Measurements from ENCODE around the gene BBX. TPM values are rescaled to one million over a fixed set of nuclear protein-coding genes. Genes with fewer than 3 reads are reported as not detected.

BBX gene
- polyA plus RNA-seq (2012; ENCODE audit: insufficient read depth, insufficient read length): 25.8 TPM

DNA sequence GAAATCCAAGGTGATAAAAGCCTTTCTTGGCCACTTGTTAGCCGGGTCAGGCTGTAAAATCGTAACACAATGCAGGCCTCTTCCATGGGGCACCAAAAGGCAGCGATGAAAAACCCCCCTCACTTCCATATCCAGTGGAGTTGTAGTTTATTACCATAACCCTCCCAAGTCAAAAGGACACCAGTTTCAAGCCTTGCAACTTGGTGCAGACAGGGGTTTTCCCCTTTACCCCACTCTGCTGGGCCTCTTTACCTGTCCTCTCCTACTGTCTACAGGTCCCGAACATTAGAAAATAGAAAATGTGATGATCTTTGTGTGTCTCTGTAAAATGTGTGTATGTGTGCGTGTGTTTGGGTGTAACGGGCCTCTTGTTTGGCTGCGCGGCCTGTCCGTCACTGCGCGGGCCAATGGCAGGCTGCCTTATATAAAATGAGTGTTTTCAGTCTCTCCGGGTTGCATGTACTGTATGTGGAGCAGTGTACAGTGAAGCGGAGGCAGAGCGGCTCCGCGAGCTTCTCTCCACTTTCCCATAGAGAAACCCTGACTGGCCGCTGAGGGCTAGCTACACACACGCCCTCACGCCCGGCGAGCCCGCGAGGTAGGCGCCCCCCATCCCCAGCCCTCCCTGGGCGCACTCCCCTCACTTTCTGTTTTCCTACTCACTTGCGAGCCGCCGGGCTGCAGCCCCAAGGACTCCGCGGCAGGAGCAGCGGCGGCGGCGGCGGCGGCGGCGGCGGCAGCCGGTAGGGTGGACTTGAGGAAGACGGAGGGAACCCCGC lies at the start of gene BBX:
BBX (plus strand) TSS at position 453 of the 779 bp plus-strand sequence. CDS start 187,499 bp downstream, outside the sequence.
- DNase-seq (ENCODE audit: low read depth, low spot score): peak; percentile 97

GRCh38 chr3:107476462-107476861 lies 46.3 kb upstream of the BBX start:
- no peak overlapping the region for H3K4me3 ChIP-seq (ENCODE audit: low read length)

More for the DNA sequence above, at the start of gene BBX:
- H3K4me3 ChIP-seq (ENCODE audit: low read length): peak within 1 kb of the TSS; percentile 79

DNA sequence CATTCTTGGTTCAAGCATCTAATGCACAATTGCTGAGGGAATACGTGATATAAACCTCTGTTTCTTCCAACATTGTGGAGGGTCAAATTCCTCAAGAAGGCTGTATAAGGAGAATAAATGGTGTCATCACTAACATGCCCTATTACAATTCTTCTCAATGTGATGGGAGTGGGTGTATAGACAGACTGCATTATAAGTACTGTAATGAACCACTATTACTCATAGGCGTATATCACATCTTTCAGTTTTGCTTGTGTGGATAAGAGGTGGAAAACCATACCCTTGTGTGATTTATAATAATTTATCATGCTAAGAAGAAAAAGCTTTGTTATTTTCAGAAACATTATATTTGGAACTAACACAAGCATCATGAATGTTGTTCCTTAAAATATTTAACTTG lies 35.3 kb upstream of the BBX start:
- DNase-seq (ENCODE audit: low read depth, low spot score): no peak
- no peak overlapping the region for H3K4me3 ChIP-seq (ENCODE audit: low read length)

More at GRCh38 chr3:107476462-107476861, 46.3 kb upstream of the BBX start:
- DNase-seq (ENCODE audit: low read depth, low spot score): no peak

- no peak for DNase-seq (ENCODE audit: low read depth, low spot score)
- no peak overlapping the region for H3K4me3 ChIP-seq (ENCODE audit: low read length)
These were observed 33.8 kb upstream of the BBX start for GRCh38 chr3:107488942-107489341.

DNA sequence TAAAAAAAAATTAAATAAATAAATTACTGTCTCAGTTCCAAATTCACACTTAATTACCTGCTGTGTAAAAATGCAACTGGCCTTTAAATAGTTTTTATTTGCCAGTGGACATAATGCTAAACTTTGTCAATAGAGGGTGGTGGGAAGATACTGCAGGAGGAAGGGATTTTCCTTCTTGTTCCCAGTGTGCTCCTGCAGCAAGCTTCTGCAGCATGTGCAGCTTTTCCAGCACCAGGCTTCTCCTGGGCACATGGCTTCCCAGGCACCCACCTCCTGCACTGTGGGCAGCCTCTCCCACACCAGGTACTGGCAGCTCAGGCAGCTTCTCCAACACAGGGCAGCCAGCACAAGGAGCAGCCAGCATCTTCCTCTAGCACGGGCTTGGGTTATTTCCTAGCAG lies 29.6 kb upstream of the BBX start:
- no peak overlapping the region for H3K4me3 ChIP-seq (ENCODE audit: low read length)
- DNase-seq (ENCODE audit: low read depth, low spot score): no peak

DNA sequence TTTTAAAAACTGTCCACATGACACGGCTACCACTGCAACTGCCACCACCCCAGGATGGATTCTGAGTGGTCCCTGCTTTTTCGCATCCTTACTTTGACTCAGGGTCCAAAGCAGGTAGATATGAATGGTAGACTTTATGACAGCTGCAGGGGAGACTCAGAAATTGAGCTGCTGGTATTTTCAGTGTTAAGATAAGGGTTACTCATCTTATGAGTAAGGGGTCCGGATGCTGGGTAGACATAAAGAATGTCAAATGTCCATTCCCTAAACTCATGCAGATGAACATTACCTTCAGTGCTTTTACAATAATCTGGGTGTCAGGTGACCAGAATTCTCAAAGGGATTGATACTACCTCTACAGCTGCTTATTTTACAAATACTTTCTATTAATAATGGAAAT lies 25.9 kb upstream of the BBX start:
- DNase-seq (ENCODE audit: low read depth, low spot score): no peak
- no peak overlapping the region for H3K4me3 ChIP-seq (ENCODE audit: low read length)

DNA sequence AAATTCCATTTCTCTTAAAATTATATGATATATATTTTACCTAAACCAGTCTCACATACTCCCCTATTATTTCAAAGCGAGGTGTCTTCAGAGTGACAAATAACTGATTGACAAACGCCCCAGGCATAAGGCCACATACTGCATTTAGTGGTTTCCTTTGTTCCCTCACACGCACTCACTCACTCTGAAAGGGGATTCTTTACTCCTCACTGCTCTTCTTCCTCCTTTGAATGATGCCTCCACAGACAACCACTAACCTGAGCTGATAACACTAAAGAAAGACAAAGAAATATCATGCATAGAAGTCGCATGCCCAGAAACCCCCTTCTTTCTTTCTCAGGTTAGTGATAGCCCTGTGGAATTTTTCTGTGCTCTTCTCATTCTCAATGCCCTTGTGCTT lies 24.1 kb upstream of the BBX start:
- DNase-seq (ENCODE audit: low read depth, low spot score): peak; percentile 31
- H3K4me3 ChIP-seq (ENCODE audit: low read length): no peak overlapping the region

DNA sequence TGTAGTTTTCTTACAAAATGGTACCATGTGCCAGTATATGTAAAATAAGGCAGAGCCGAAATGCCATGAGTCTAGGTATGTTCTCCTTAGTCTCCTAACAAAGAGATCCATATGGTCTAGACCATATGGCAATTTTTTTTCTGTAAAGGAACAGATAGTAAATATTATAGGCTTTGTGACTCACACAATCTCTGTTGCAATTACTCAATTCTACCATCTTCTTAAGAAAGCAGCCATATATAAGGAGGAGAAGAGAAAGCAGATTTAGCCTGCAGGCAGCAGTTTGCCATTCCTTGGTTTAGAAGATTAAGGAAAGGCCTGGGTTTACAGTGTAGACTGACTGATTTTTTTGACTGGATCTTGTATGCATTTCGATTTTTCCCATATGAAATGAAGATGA lies 16.3 kb upstream of the BBX start:
- no peak overlapping the region for H3K4me3 ChIP-seq (ENCODE audit: low read length)
- no peak for DNase-seq (ENCODE audit: low read depth, low spot score)

DNA sequence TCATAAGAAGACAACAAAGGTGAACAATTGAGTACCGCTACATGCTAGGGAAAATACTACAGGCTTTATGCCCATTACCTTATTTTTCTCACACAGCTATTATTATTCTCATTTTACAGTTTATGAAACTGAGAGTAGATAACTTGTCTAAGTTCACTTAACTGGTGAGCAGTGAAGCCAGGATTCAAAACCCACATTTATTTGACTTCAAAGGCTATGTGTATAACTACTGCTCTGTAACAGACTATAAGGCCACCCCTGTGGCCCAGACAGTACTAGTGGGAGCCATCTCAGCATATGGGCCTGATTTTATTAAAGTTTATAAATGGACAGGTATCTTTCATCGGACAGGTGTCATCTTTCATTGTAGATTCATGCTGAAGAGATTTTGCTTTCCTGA lies 14.4 kb upstream of the BBX start:
- DNase-seq (ENCODE audit: low read depth, low spot score): no peak
- no peak overlapping the region for H3K4me3 ChIP-seq (ENCODE audit: low read length)

- no peak for DNase-seq (ENCODE audit: low read depth, low spot score)
- no peak overlapping the region for H3K4me3 ChIP-seq (ENCODE audit: low read length)
These were observed 10.7 kb upstream of the BBX start for GRCh38 chr3:107512108-107512507.

DNA sequence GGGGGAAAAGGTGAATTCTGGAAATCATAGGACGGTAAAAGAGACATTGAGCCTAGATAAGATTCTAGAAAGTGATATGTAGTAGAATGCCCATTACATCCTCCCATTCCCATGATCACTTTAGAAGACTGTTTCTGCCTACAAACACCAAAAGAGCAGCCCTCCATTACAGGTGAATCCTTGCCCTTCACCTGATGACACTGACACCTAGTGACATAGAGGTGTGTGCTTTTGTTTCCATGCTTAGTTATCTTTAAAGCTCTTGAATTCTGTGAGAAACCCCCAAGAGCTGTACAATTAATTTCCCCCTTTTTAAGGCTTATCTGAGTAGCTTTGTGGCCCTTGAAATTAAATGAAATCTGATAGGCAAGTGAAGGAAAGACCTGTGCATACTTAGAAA lies 8.3 kb upstream of the BBX start:
- H3K4me3 ChIP-seq (ENCODE audit: low read length): no peak overlapping the region
- no peak for DNase-seq (ENCODE audit: low read depth, low spot score)

GRCh38 chr3:107516475-107516874 lies 6.3 kb upstream of the BBX start:
- H3K4me3 ChIP-seq (ENCODE audit: low read length): no peak overlapping the region
- DNase-seq (ENCODE audit: low read depth, low spot score): no peak

DNA sequence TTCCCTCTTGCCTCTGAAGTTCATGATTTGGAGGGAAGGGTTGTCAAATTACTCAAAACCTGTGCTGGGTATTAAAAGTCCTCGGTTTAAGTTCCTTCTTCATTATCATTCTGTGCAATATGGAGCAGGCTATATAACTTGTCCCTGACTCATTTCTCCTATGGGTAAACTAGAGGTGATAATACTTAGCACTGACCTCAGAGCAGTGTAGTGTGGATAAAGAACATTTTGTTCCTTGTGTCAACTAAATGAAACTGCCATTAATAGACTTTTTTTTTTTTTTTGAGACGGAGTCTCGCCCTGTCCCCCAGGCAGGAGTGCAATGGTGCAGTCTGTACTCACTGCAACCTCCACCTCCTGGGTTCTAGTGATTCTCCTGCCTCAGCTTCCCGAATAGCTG lies 2.2 kb upstream of the BBX start:
- H3K4me3 ChIP-seq (ENCODE audit: low read length): no peak overlapping the region
- DNase-seq (ENCODE audit: low read depth, low spot score): no peak

GRCh38 chr3:107521469-107522059 lies 1.2 kb upstream of the BBX start:
- no peak overlapping the region for H3K4me3 ChIP-seq (ENCODE audit: low read length)
- DNase-seq (ENCODE audit: low read depth, low spot score): no peak

DNA sequence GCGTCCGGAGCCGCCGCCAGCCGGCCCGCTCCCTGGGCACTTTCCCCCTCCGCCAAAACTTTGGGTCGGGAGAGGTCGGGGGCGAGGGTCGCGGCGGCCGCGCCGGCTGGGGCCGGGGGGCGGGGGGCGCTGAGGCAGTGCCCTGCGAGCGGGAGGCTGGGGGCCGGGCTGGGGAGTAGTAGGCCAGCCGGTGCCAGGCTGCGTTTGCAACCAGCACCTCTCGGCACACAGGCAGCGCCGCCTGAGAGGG lies 452 bp downstream of the BBX start:
- no peak for DNase-seq (ENCODE audit: low read depth, low spot score)

DNA sequence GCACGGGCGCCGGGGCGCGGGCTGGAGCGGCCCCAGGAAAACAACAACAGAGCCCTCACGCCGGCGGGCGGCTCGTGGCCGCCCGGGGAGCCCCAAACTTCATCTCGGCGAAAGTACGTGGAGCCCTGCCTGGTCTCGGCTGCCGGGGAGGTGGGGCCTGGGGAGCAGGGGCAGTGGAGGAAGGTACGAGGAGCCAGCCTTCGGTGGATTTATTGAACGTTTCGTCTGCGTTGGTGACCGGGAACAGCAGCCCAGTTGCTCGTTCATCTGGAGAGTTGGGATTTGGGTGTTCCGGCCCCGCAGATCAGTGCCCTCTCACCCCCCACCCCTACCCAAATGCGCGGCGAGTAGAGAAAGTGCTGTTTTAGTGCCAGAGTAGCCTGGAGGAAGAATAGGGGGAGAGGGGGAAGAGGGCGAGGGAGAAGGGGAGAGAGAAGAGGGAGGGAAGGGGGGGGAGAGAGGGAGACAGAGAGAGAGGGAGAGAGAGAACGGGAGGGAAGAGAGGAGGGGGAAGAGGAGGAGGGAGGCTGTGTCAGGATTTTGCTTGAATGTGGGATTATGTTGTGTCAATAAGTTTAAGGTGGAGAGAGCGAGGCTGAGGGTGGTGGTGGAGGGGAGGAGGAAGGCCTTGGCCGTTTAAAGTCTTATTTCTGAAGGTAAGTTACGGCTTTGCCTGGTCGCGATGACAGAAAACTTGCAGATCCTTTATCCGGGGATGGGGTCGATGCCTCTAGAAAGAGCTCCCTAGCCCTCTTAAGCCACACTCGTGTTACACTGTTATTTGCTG lies 970 bp downstream of the BBX start:
- no peak for DNase-seq (ENCODE audit: low read depth, low spot score)
- H3K4me3 ChIP-seq (ENCODE audit: low read length): peak overlapping the region; percentile 79

More for the DNA sequence above, 452 bp downstream of the BBX start:
- peak overlapping the region; percentile 79 for H3K4me3 ChIP-seq (ENCODE audit: low read length)

DNA sequence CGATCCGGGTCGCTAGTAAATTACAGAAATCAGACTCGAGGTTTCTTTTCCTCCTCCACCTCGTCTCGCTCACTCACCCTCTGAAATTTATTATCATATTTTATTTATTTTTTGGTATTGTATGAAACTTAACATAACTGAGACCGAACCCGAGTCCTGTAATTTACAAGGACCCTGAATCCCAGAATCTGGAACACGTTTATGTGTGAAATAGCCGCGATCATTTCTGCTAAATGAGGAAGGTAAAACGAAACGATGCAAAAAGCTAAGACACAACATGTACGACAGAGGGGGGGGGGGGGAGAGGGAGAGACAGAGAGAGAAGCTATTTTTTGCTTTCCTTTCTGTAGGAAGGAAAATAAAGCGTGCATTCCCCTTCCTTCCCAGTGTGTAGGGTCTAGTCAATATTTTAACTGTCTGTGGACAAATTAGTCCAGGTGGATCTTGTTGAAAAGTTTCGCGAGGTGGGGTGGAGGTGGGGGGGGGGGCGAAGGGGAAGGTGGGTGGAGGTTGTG lies 1.6 kb downstream of the BBX start:
- DNase-seq (ENCODE audit: low read depth, low spot score): no peak
- H3K4me3 ChIP-seq (ENCODE audit: low read length): peak overlapping the region; percentile 79

DNA sequence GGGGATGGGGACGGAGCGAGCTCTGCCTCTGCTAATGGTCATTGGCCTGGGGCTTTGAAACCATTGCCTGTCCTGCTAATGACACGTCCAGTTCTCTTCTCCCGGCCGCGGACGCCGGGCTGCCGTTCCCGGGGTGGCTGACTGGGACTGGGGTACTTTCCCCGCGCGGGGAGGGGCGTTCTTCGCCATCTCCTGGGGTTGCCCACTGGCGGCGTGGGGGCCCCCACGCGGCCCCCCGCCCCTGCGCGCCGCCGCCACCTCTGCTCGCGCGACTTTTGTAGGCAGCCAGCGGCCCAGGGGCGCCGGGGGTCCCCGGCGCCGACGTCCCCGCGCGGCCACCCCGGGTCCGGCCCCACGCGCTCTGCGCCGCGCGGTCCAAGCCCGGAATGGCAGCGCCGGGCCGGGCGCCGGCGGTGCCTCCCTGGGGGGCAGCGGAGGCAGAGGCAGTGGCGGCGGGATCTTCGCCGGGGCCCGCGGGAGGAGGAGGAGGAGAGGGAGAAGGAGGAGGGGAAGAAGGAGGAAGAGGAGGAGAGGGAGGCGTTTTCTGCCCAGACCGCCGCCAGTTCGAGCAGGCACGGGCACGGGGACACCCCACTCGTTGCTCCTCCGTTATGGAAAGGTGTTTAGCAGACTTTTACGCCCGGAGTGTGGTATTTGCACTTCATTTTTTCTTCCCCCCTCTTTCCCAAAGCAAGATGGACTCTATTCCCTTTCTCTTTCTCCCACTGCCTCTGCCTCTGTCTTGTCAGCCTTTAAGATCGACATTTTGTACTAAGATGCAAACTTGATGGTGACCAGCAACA lies 2.3 kb downstream of the BBX start:
- peak overlapping the region; percentile 79 for H3K4me3 ChIP-seq (ENCODE audit: low read length)
- DNase-seq (ENCODE audit: low read depth, low spot score): no peak

DNA sequence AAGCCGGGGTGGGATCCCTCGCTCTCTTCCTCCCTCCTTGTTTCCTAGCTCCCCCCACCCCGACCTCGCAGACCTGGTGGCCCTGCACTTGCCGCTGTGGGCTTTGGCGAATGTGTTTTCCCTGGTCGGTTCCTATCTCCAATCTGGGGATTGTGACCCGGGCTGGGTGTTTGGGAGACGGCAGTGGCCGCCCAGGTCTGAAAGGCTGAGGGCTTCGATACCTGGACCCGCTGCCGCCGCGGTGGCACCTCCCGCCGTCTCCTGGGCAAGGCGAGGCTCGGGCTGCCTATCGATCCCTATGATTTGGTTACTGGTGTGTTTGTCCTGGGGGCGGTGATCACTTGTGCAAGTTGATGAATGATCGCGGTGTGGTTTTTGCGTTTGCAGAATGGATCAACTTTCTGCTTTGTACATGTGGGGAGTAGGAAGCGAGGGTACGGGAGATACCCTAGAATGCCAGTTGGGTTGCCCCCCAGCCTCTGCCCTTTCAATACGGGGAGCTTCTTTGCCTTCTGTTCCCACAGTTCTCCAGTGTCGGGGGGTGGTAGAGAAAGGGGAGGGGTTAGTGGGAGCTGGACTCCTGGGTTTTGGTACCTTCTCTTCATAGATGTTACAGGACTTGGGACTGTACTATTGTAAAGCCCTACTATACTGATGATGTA lies 3.0 kb downstream of the BBX start:
- DNase-seq (ENCODE audit: low read depth, low spot score): no peak
- peak overlapping the region; percentile 79 for H3K4me3 ChIP-seq (ENCODE audit: low read length)
